ENCODE data around the gene KRTAP5-4. TPM values are rescaled to one million over a fixed set of nuclear protein-coding genes. Genes with fewer than 3 reads are reported as not detected.
"Not testable (repeated sequence)": the region's sequence is repeated elsewhere in the genome, so short reads cannot be mapped to it uniquely, and the experiment has no call there.

KRTAP5-4 gene
- total RNA-seq, 1 donor: not detected

- Histone ChIP-seq H3K27me3 (ENCODE audit: insufficient read depth, low read length) (peaks cover 36% of the 10 kb centered on the region), H3K27ac (ENCODE audit: low read depth, low read length) (no peak overlapping the region), H3K79me2 (ENCODE audit: insufficient read depth, low read length) (no peaks in the 10 kb centered on the region), H4K20me1 (ENCODE audit: insufficient read depth, low read length) (no peaks in the 10 kb centered on the region), H3K4me2 (ENCODE audit: insufficient read depth, low read length) (no peak overlapping the region), H2AFZ (ENCODE audit: low read length) (no peak overlapping the region), H3K4me1 (ENCODE audit: insufficient read depth, low read length) (no peaks in the 10 kb centered on the region), H3K9me3 (ENCODE audit: low read depth, low read length) (no peaks in the 10 kb centered on the region), H3K4me3 (ENCODE audit: insufficient read depth, low read length) (no peak overlapping the region), H3K36me3 (ENCODE audit: insufficient read depth, low read length) (no peaks in the 10 kb centered on the region)
- DNase-seq (ENCODE audit: insufficient read length, low spot score, missing footprints): no peak
- TF ChIP-seq CTCF (IDR thresholded peaks at IDR 0.05; ENCODE audit: extremely low read depth, low read depth, low read length): no peak
Observed at GRCh38 chr11:1598816-1599215, 23.1 kb downstream of the KRTAP5-4 start.

DNA sequence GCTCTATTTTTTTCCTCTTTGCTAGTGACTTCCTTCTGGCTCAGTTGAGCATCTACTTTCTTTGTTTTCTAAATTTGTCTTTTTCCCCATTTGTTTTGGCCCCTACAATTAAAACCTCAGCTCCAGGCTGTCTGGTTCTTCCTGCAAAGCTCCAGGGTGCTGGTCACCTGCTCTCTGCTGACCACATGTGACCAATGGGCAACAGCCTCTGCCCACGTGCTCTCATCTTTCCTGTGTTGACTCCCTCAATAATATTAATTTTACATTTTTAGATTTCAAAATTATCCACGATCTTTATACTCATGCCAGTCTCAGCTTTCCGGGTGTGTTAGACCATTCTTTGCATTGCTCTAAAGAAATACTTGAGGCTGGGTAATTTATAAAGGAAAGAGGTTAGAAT, 23.5 kb downstream of the KRTAP5-4 start:
- not testable (repeated sequence) for H3K4me1 ChIP-seq (ENCODE audit: insufficient read depth, low read length); H3K36me3 ChIP-seq (ENCODE audit: insufficient read depth, low read length); H3K27ac ChIP-seq (ENCODE audit: low read depth, low read length); H3K4me3 ChIP-seq (ENCODE audit: insufficient read depth, low read length); DNase-seq (ENCODE audit: insufficient read length, low spot score, missing footprints); H4K20me1 ChIP-seq (ENCODE audit: insufficient read depth, low read length); H3K9me3 ChIP-seq (ENCODE audit: low read depth, low read length); H3K4me2 ChIP-seq (ENCODE audit: insufficient read depth, low read length); H2AFZ ChIP-seq (ENCODE audit: low read length); H3K79me2 ChIP-seq (ENCODE audit: insufficient read depth, low read length)
- peaks cover 40% of the 10 kb centered on the region for H3K27me3 ChIP-seq (ENCODE audit: insufficient read depth, low read length)

- H3K9me3 ChIP-seq (ENCODE audit: low read depth, low read length): no peaks in the 10 kb centered on the region
- H4K20me1 ChIP-seq (ENCODE audit: insufficient read depth, low read length): no peaks in the 10 kb centered on the region
- no peaks in the 10 kb centered on the region for H3K4me1 ChIP-seq (ENCODE audit: insufficient read depth, low read length)
- DNase-seq (ENCODE audit: insufficient read length, low spot score, missing footprints): no peak
- no peaks in the 10 kb centered on the region for H3K79me2 ChIP-seq (ENCODE audit: insufficient read depth, low read length)
- H3K27me3 ChIP-seq (ENCODE audit: insufficient read depth, low read length): peaks cover 43% of the 10 kb centered on the region
- no peak within 1 kb of the TSS for H3K4me2 ChIP-seq (ENCODE audit: insufficient read depth, low read length)
- H2AFZ ChIP-seq (ENCODE audit: low read length): no peak within 1 kb of the TSS
- no peaks in the 10 kb centered on the region for H3K36me3 ChIP-seq (ENCODE audit: insufficient read depth, low read length)
- H3K27ac ChIP-seq (ENCODE audit: low read depth, low read length): no peak within 1 kb of the TSS
- TF ChIP-seq CTCF (IDR thresholded peaks at IDR 0.05; ENCODE audit: extremely low read depth, low read depth, low read length): no peak
- H3K4me3 ChIP-seq (ENCODE audit: insufficient read depth, low read length): no peak within 1 kb of the TSS
Observed at GRCh38 chr11:1597994-1598380, 24.0 kb downstream of the KRTAP5-4 start, which contains the start of gene KRTAP5-2. TSS of gene KRTAP5-2 (minus strand) at chr11:1598294. CDS start at chr11:1598250, 44 bp downstream.

GRCh38 chr11:1597331-1597993, 24.5 kb downstream of the KRTAP5-4 start:
- no peak overlapping the region for H2AFZ ChIP-seq (ENCODE audit: low read length)
- H3K27me3 ChIP-seq (ENCODE audit: insufficient read depth, low read length): peaks cover 44% of the 10 kb centered on the region
- H3K4me2 ChIP-seq (ENCODE audit: insufficient read depth, low read length): no peak overlapping the region
- H3K9me3 ChIP-seq (ENCODE audit: low read depth, low read length): no peaks in the 10 kb centered on the region
- H3K4me1 ChIP-seq (ENCODE audit: insufficient read depth, low read length): no peaks in the 10 kb centered on the region
- H3K27ac ChIP-seq (ENCODE audit: low read depth, low read length): no peak overlapping the region
- no peak overlapping the region for H3K4me3 ChIP-seq (ENCODE audit: insufficient read depth, low read length)
- H3K36me3 ChIP-seq (ENCODE audit: insufficient read depth, low read length): no peaks in the 10 kb centered on the region
- DNase-seq (ENCODE audit: insufficient read length, low spot score, missing footprints): no peak
- no peak for TF ChIP-seq CTCF (IDR thresholded peaks at IDR 0.05; ENCODE audit: extremely low read depth, low read depth, low read length)
- H4K20me1 ChIP-seq (ENCODE audit: insufficient read depth, low read length): no peaks in the 10 kb centered on the region
- no peaks in the 10 kb centered on the region for H3K79me2 ChIP-seq (ENCODE audit: insufficient read depth, low read length)

DNA sequence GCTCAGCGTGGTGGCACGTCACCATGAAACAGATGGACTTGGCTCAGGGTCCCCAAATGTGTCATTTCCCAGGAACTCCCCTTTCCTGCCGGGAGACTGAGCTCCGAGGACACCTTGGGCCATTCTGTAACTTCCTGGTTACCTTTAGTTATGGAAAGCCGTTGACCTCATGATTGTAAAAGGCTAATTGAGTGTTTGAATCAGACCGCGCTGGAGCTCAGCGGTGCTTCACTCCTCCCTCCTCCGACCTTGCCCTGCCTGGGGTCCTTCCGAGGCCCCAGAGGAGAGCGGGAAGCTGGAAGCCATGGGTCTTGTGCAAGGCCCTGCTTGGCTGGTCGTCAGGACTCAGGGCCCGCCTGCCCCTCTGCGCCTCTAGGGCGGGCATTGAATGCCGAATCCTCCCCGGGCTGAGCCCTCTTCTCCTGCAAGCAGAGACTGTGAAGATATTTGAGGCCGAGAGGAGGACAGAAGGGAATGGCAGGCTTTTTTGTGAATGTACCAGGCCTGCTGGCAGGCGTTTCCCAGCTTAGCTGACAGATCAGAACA, 25.3 kb downstream of the KRTAP5-4 start:
- H3K27ac ChIP-seq (ENCODE audit: low read depth, low read length); H3K9me3 ChIP-seq (ENCODE audit: low read depth, low read length); H4K20me1 ChIP-seq (ENCODE audit: insufficient read depth, low read length); H2AFZ ChIP-seq (ENCODE audit: low read length); H3K79me2 ChIP-seq (ENCODE audit: insufficient read depth, low read length); H3K4me1 ChIP-seq (ENCODE audit: insufficient read depth, low read length); H3K36me3 ChIP-seq (ENCODE audit: insufficient read depth, low read length); DNase-seq (ENCODE audit: insufficient read length, low spot score, missing footprints); H3K4me2 ChIP-seq (ENCODE audit: insufficient read depth, low read length); H3K4me3 ChIP-seq (ENCODE audit: insufficient read depth, low read length): not testable (repeated sequence)
- peaks cover 45% of the 10 kb centered on the region for H3K27me3 ChIP-seq (ENCODE audit: insufficient read depth, low read length)

DNA sequence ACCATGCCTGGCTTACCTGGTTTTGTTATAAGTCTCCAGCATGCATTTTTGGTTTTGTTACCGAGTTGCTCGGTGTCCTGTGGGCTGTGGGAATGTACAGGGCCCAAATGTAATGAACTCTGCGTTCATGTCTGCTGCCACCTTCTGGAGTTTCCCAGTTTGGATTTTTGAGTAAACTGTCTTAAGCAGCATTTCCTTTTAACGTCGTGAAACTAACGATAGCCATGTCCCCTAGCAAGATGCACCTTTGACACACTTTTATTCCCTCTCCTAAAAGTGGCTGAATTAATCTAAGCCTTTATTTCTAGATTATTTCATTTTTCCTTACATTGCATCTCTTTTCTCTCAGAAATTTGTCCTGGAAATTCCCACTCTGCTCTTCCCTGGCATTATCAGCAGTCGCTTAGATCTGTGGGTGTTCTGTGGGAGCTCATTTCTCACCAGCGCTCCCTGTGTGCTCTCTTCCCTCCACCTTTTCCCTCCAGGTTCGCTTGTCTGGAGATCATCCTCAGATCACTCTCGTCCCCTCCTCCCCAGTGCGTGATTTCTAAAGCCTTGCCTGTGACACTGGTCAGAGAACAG, 25.9 kb downstream of the KRTAP5-4 start:
- H3K4me2 ChIP-seq (ENCODE audit: insufficient read depth, low read length); H3K4me3 ChIP-seq (ENCODE audit: insufficient read depth, low read length); H2AFZ ChIP-seq (ENCODE audit: low read length); DNase-seq (ENCODE audit: insufficient read length, low spot score, missing footprints); H3K79me2 ChIP-seq (ENCODE audit: insufficient read depth, low read length); H3K36me3 ChIP-seq (ENCODE audit: insufficient read depth, low read length); H3K27ac ChIP-seq (ENCODE audit: low read depth, low read length); H4K20me1 ChIP-seq (ENCODE audit: insufficient read depth, low read length); H3K9me3 ChIP-seq (ENCODE audit: low read depth, low read length); H3K4me1 ChIP-seq (ENCODE audit: insufficient read depth, low read length): not testable (repeated sequence)
- peaks cover 43% of the 10 kb centered on the region for H3K27me3 ChIP-seq (ENCODE audit: insufficient read depth, low read length)

Measured in osteoblast (primary cell).